K562 (cell line): ENCODE measurements around the gene ASMTL. TPM values are rescaled to one million over a fixed set of nuclear protein-coding genes. Genes with fewer than 3 reads are reported as not detected.

Experiments used
- ATAC-seq: fragments of 200-7000 bp; cut with Tn5 transposase; 3 replicates; pipeline ENCODE4 v1.9.1; 2020; ENCODE audit warnings: moderate library complexity
- BruUV-seq: library from RNA; stranded (reverse); fragments of 400-500 nt; replicated peaks from 2 replicates; lab custom pipeline; 2021; lab: Mats Ljungman, UMichigan
- CTCF ChIA-PET: fragments of 300-600 bp; formaldehyde crosslinking; extraction: SDS; loops from one replicate; lab custom pipeline; 2021; ENCODE audit warnings: low intra/inter-chr PET ratio; lab: Yijun Ruan, JAX
- POLR2A ChIA-PET: fragments of 300-600, 350-650 bp; sonication (Branson Sonifier 250); formaldehyde crosslinking; extraction: SDS; loops from one replicate; lab custom pipeline; 2021; ENCODE audit warnings: antibody characterized with exemption, inconsistent platforms; lab: Yijun Ruan, JAX
- DNase-seq, 4 experiments: peaks; one replicate each; pipeline versions ENCODE4 v3.0.0 to v3.0.0-alpha.2; 2011 to 2018; ENCODE audit warnings: low spot score in 3 of 4, mixed read lengths in 3 of 4; ENCODE audit errors: extremely low read depth in 1 of 4
- FAIRE-seq: peaks from 2 replicates; lab custom pipeline; 2011; peaks lifted over from hg19 to GRCh38; lab: Jason Lieb, UNC
- H2AFZ ChIP-seq: 2 replicates; pipeline ENCODE4 v1.6.0; 2011; ENCODE audit warnings: low read depth, low read length, control low read depth, inconsistent platforms
- H3K27ac ChIP-seq: fragments of 200-600 bp; 3 replicates; pipeline ENCODE4 v1.8.0; 2011; ENCODE audit warnings: low read depth, mild to moderate bottlenecking, control low read depth, inconsistent platforms, low read length, moderate library complexity, mixed read lengths; ENCODE audit errors: extremely low read depth
- H3K27me3 ChIP-seq, 2 experiments: fragments of 300-600 bp in 1 of 2; 2 replicates in 1 of 2; 3 replicates in 1 of 2; pipeline versions ENCODE4 v1.6.0 to v1.8.0; 2011; ENCODE audit warnings: inconsistent platforms in 2 of 2, low read length in 2 of 2, mild to moderate bottlenecking in 1 of 2, mixed read lengths in 1 of 2, moderate library complexity in 1 of 2; ENCODE audit not compliant: control insufficient read depth in 2 of 2, insufficient read depth in 2 of 2
- H3K36me3 ChIP-seq: fragments of 300-600 bp; 3 replicates; pipeline ENCODE4 v1.8.0; 2011; ENCODE audit warnings: mild to moderate bottlenecking, low read length, inconsistent platforms; ENCODE audit not compliant: control insufficient read depth, insufficient read depth
- H3K4me1 ChIP-seq, 2 experiments: fragments of 200-600 bp in 1 of 2; replicated peaks in 1 of 2; 2 replicates in 1 of 2; 3 replicates in 1 of 2; pipeline versions ENCODE4 v1.5.1 to v1.8.0; 2011; ENCODE audit warnings: inconsistent platforms in 2 of 2, low read length in 2 of 2, mild to moderate bottlenecking in 1 of 2, mixed read lengths in 1 of 2, moderate library complexity in 1 of 2; ENCODE audit not compliant: control insufficient read depth in 2 of 2, insufficient read depth in 2 of 2
- H3K4me2 ChIP-seq: 2 replicates; pipeline ENCODE4 v1.6.1; 2011; ENCODE audit warnings: low read length, control low read depth, inconsistent platforms, mixed read lengths; ENCODE audit not compliant: insufficient read depth
- H3K4me3 ChIP-seq: fragments of 200-600 bp; sonication (generic), shearing (Covaris generic); 2 replicates; pipeline ENCODE4 v1.5.1; 2016; ENCODE audit warnings: control low read depth, inconsistent platforms
- H3K79me2 ChIP-seq: fragments of 200-600 bp; 3 replicates; pipeline ENCODE4 v1.8.0; 2011; ENCODE audit warnings: low read length, inconsistent platforms; ENCODE audit not compliant: control insufficient read depth, insufficient read depth
- H3K9ac ChIP-seq, 2 experiments: 2 replicates each; pipeline versions ENCODE4 v1.6.0 to v1.6.1; 2011; ENCODE audit warnings: low read depth in 2 of 2, low read length in 2 of 2, control low read depth in 1 of 2, inconsistent platforms in 1 of 2, mild to moderate bottlenecking in 1 of 2, mixed read lengths in 1 of 2; ENCODE audit not compliant: insufficient read depth in 1 of 2
- H3K9me1 ChIP-seq: one replicate; pipeline ENCODE4 v1.6.0; 2011; ENCODE audit warnings: inconsistent platforms, mild to moderate bottlenecking, low read length, moderate library complexity; ENCODE audit not compliant: control insufficient read depth, insufficient read depth
- H3K9me3 ChIP-seq: replicated peaks from 2 replicates; pipeline ENCODE4 v1.5.1; 2011; ENCODE audit warnings: low read depth, low read length, inconsistent platforms; ENCODE audit not compliant: control insufficient read depth, insufficient read depth
- H4K20me1 ChIP-seq: replicated peaks from 2 replicates; pipeline ENCODE4 v1.6.1; 2011; ENCODE audit warnings: low read length, inconsistent platforms, mixed read lengths; ENCODE audit not compliant: control insufficient read depth, insufficient read depth
- CBX3 ChIP-seq, 2 experiments: IDR thresholded peaks; 1 replicate in 1 of 2; 2 replicates in 1 of 2; pipeline ENCODE4 v1.6.1; 2012; ENCODE audit warnings: inconsistent platforms in 2 of 2, low read length in 2 of 2, borderline replicate concordance in 1 of 2, control low read depth in 1 of 2
- CREM ChIP-seq: IDR thresholded peaks from 2 replicates; pipeline ENCODE4 v1.6.1; 2014; ENCODE audit warnings: antibody characterized with exemption, low read depth
- HES1 ChIP-seq: fragments of 450-650 bp; IDR thresholded peaks from 2 replicates; pipeline ENCODE4 v1.6.1; 2016; ENCODE audit warnings: low read depth, mild to moderate bottlenecking, moderate library complexity
- HNRNPUL1 ChIP-seq: fragments of 200-400 bp; formaldehyde crosslinking; IDR thresholded peaks from 2 replicates; pipeline ENCODE4 v1.6.1; 2017; ENCODE audit warnings: low read length
- NFRKB ChIP-seq: fragments of 450-650 bp; IDR thresholded peaks from 2 replicates; pipeline ENCODE4 v1.6.1; 2016; ENCODE audit warnings: low read depth
- POLR2B ChIP-seq: fragments of 450-650 bp; IDR thresholded peaks from 2 replicates; pipeline ENCODE4 v1.6.1; 2018; ENCODE audit warnings: low read depth; ENCODE audit not compliant: partially characterized antibody
- POLR2G ChIP-seq: fragments of 200-400 bp; formaldehyde crosslinking; IDR thresholded peaks from 2 replicates; pipeline ENCODE4 v1.6.1; 2017; ENCODE audit warnings: low read depth, mild to moderate bottlenecking, antibody characterized with exemption, low read length, moderate library complexity
- TEAD4 ChIP-seq, 2 experiments: sonication (generic) in 1 of 2; formaldehyde crosslinking in 1 of 2; IDR thresholded peaks; 2 replicates each; pipeline versions ENCODE4 v1.6.1 to v1.8.0; 2012 to 2022; ENCODE audit warnings: borderline replicate concordance in 1 of 2, inconsistent platforms in 1 of 2, low read length in 1 of 2, mild to moderate bottlenecking in 1 of 2, missing genetic modification reagents in 1 of 2
- ZBTB33 ChIP-seq: sonication (generic); formaldehyde crosslinking; IDR thresholded peaks from 2 replicates; pipeline ENCODE4 v1.8.1; 2023; ENCODE audit warnings: mild to moderate bottlenecking, missing genetic modification reagents
- ZKSCAN1 ChIP-seq: fragments of 150-350 bp; IDR thresholded peaks from 2 replicates; pipeline ENCODE4 v1.6.1; 2016; ENCODE audit warnings: low read depth, low read length
- ZNF316 ChIP-seq: fragments of 450-650 bp; IDR thresholded peaks from 2 replicates; pipeline ENCODE4 v1.6.1; 2016
- ZNF75A ChIP-seq: fragments of 450-650 bp; formaldehyde crosslinking; IDR thresholded peaks from 2 replicates; pipeline ENCODE4 v1.4.0; 2020; ENCODE audit warnings: mild to moderate bottlenecking
- WGBS: fragments of 100-300 bp; shearing (Covaris generic); methylation state at CpG from one replicate; pipeline ENCODE4 v1.1.6; 2016; ENCODE audit warnings: low coverage, mixed read lengths; ENCODE audit not compliant: insufficient coverage; ENCODE audit errors: missing lambda C conversion rate; 5-methylcytosine and 5-hydroxymethylcytosine counted together
- in situ Hi-C: fragments of 300-500 bp; cut with MboI; formaldehyde crosslinking; loops from 4 replicates; pipeline ENCODE4 v1.15.0; 2018; ENCODE audit warnings: inconsistent platforms, mixed read lengths
- intact Hi-C: fragments of 100-400 bp; cut with micrococcal nuclease; formaldehyde crosslinking; loops from 2 replicates; pipeline ENCODE4 v1.14.2; 2022
- polyA plus RNA-seq, 8 experiments: library from polyadenylated mRNA; depleted of rRNA in 4 of 8; stranded (reverse) in 5 of 8; unstranded in 3 of 8; fragments of >200 nt; fragmentation: Nextera tagmentation in 2 of 8; fragmentation: Illumina TruSeq in 1 of 8; extraction: Ambion mirVana in 2 of 8; extraction: Trizol in 1 of 8; gene quantifications; 2 replicates each; pipeline versions ENCODE4 v1.2.1 to v1.2.3, GENCODE V29; 2011 to 2014; ENCODE audit warnings: inconsistent platforms in 1 of 8, missing spikeins in 1 of 8
- total RNA-seq, 7 experiments: library from RNA; depleted of rRNA in 6 of 7; stranded (reverse); fragments of >200 nt in 6 of 7; fragmentation: Illumina TruSeq in 2 of 7; extraction: Trizol in 2 of 7; gene quantifications; 2 replicates each; pipeline versions ENCODE4 v1.2.1 to v1.2.3, GENCODE V29; 2011 to 2021; ENCODE audit warnings: low replicate concordance in 1 of 7

ASMTL gene
- total and polyA plus RNA-seq, 9 of the 15 experiments (the other 6 are each of a cell fraction or from before 2014, with no cell fraction given): 0.56 to 20.6 (median 7.6) TPM

- Histone ChIP-seq H4K20me1 (no peaks in the 10 kb centered on the region), H3K79me2 (no peaks in the 10 kb centered on the region), H3K36me3 (peaks cover 28% of the 10 kb centered on the region; the same call in 2 of the 3 replicates), H3K4me2 (no peak overlapping the region), H3K4me3 (no peak overlapping the region), H3K27ac (no peak overlapping the region), H3K27me3 (no peaks in the 10 kb centered on the region), H2AFZ (no peak overlapping the region), H3K4me1 (peaks cover 2 to 12% of the 10 kb centered on the region in 2 experiments; a peak in 3 of 5 replicates), H3K9ac (peak overlapping the region in 1 of 2 experiments; percentile 35; a peak in 1 of 4 replicates), H3K9me3 (no peaks in the 10 kb centered on the region), H3K9me1 (no peaks in the 10 kb centered on the region)
- POLR2A ChIA-PET: no interaction called here
- intact Hi-C loops: no loop called here
- CTCF ChIA-PET: no interaction called here
- in situ Hi-C loops: no loop called here
- DNase-seq: no peak
- TF ChIP-seq POLR2G: peak; percentile 62
- TF ChIP-seq POLR2B: no peak
- no peak; the same call in 2 of the 3 replicates for ATAC-seq
- FAIRE-seq: no peak
- no TSS peak for BruUV-seq
- 100% methylated on average over 2 of the region's 30 CpGs for WGBS
Observed at GRCh38 chrX:1401611-1402430, 50.9 kb downstream of the ASMTL start.

- Histone ChIP-seq H3K36me3 (peaks cover 20% of the 10 kb centered on the region; the same call in 1 of the 3 replicates), H3K9me1 (no peaks in the 10 kb centered on the region), H4K20me1 (no peaks in the 10 kb centered on the region), H3K4me2 (no peak overlapping the region), H3K27me3 (no peaks in the 10 kb centered on the region), H3K79me2 (no peaks in the 10 kb centered on the region), H3K9me3 (no peaks in the 10 kb centered on the region), H3K4me3 (no peak overlapping the region), H2AFZ (no peak overlapping the region), H3K27ac (no peak overlapping the region), H3K9ac (no peak overlapping the region), H3K4me1 (peaks cover 2 to 12% of the 10 kb centered on the region in 2 experiments; a peak in 3 of 5 replicates)
- ATAC-seq: peak; percentile 90
- in situ Hi-C loops (no loop called here), intact Hi-C loops (no loop called here)
- 32% methylated on average over 21 of the region's 27 CpGs for WGBS
- POLR2A ChIA-PET: no interaction called here
- FAIRE-seq: no peak
- no TSS peak for BruUV-seq
- CTCF ChIA-PET: no interaction called here
- peak in 2 of 4 experiments; percentile 22 to 57 for DNase-seq
- TF ChIP-seq HNRNPUL1 (no peak), CBX3 (IDR thresholded peaks at IDR 0.05; ENCODE audit: borderline replicate concordance in 1 of 2, low read length in 2 of 2) (no peak), TEAD4 (IDR thresholded peaks at IDR 0.05; ENCODE audit: low read length) (no peak), TEAD4 (CRISPR knock-in tag; IDR thresholded peaks at IDR 0.05; ENCODE audit: borderline replicate concordance) (no peak), ZNF75A (CRISPR knock-in tag) (no peak), ZNF316 (no peak), NFRKB (no peak), HES1 (no peak), ZKSCAN1 (no peak), CREM (no peak), ZBTB33 (CRISPR knock-in tag) (no peak)
Observed at GRCh38 chrX:1400742-1401471, 51.8 kb downstream of the ASMTL start.
